Liver (tissue), 3 donors: Measurements from ENCODE around the gene LCMT2.

ENCODE experiments used
- FOXA1 ChIP-seq: IDR thresholded peaks from 2 replicates; pipeline ENCODE4 v1.6.1; 2016; ENCODE audit warnings: antibody characterized with exemption
- FOXA2 ChIP-seq: IDR thresholded peaks from 2 replicates; pipeline ENCODE4 v1.6.1; 2016; ENCODE audit warnings: antibody characterized with exemption
- GABPA ChIP-seq, 2 donors: IDR thresholded peaks in 1 of 2; conservative IDR thresholded peaks in 1 of 2; 2 replicates each; pipeline ENCODE4 v1.6.1; 2016; ENCODE audit warnings: antibody characterized with exemption in 2 of 2, mild to moderate bottlenecking in 1 of 2, moderate library complexity in 1 of 2
- HNF4G ChIP-seq: IDR thresholded peaks from 2 replicates; pipeline ENCODE4 v1.6.1; 2016; ENCODE audit warnings: antibody characterized with exemption
- TAF1 ChIP-seq: conservative IDR thresholded peaks from 2 replicates; pipeline ENCODE4 v1.6.1; 2016; ENCODE audit warnings: antibody characterized with exemption, mild to moderate bottlenecking
- TF ChIP-seq, protein P1 (sequence below): fragments of 150-350 bp; IDR thresholded peaks from 2 replicates; pipeline ENCODE4 v1.5.1; 2017; ENCODE audit warnings: improper control_type of control experiment, low read depth, low read length; ENCODE audit not compliant: missing input control
- TF ChIP-seq, protein P2 (sequence below): IDR thresholded peaks from 2 replicates; pipeline ENCODE4 v1.6.1; 2016; ENCODE audit warnings: antibody characterized with exemption, mild to moderate bottlenecking
- TF ChIP-seq, protein P3 (sequence below): IDR thresholded peaks from 2 replicates; pipeline ENCODE4 v1.6.1; 2016; ENCODE audit warnings: antibody characterized with exemption
- TF ChIP-seq, protein P4 (sequence below): IDR thresholded peaks from 2 replicates; pipeline ENCODE4 v1.6.1; 2016; ENCODE audit warnings: antibody characterized with exemption
- donor health status: healthy.
- donor health status: healthy.

DNA sequence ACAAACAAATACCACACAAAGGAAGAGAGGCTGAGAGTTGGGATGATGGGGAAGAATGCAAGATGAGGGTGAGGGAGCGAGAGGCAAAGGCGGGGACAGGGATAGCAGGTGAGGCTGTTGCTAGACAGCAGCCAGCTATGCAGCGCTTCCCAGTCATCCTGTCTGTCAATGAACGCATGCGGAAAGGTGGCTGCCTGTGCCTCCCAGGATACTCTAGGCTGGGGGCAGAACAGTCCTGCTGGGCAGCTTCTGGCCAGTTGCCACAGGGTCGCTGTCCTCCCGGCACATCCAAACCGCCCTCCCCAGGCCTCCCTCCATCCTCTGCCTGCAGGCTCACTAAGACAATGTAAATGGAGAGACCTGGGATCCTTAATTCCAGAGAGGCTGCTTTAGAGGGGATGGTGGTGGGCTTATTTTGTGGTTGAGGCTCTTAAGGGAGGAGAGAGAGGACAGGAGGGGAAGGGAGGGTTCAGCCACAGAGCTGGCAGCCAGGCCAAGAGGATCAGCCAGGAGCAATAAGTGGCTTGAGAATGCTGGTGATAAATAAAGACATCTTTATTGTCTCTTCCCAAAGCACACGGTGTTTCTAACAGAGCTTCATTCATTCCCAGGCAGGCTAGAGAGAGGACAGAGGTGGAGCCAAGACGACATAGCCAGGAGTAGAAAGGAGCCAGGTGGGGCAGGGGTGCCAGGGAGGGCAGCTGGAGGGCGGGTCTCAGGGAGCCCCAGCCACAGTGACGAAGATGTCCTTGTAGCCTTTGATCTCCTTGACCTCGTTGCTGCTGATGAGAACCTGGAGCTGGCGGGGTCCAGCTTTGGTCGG, 54.4 kb downstream of the LCMT2 start:
- TF ChIP-seq TAF1 (no peak), GABPA (IDR thresholded peaks at IDR 0.05 in 1 of 2, conservative IDR thresholded peaks at IDR 0.05 in 1 of 2) (no peak), FOXA1 (no peak), FOXA2 (no peak), HNF4G (no peak)
- TF ChIP-seq, protein P1, sequence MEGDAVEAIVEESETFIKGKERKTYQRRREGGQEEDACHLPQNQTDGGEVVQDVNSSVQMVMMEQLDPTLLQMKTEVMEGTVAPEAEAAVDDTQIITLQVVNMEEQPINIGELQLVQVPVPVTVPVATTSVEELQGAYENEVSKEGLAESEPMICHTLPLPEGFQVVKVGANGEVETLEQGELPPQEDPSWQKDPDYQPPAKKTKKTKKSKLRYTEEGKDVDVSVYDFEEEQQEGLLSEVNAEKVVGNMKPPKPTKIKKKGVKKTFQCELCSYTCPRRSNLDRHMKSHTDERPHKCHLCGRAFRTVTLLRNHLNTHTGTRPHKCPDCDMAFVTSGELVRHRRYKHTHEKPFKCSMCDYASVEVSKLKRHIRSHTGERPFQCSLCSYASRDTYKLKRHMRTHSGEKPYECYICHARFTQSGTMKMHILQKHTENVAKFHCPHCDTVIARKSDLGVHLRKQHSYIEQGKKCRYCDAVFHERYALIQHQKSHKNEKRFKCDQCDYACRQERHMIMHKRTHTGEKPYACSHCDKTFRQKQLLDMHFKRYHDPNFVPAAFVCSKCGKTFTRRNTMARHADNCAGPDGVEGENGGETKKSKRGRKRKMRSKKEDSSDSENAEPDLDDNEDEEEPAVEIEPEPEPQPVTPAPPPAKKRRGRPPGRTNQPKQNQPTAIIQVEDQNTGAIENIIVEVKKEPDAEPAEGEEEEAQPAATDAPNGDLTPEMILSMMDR = no peak
- TF ChIP-seq, protein P2, sequence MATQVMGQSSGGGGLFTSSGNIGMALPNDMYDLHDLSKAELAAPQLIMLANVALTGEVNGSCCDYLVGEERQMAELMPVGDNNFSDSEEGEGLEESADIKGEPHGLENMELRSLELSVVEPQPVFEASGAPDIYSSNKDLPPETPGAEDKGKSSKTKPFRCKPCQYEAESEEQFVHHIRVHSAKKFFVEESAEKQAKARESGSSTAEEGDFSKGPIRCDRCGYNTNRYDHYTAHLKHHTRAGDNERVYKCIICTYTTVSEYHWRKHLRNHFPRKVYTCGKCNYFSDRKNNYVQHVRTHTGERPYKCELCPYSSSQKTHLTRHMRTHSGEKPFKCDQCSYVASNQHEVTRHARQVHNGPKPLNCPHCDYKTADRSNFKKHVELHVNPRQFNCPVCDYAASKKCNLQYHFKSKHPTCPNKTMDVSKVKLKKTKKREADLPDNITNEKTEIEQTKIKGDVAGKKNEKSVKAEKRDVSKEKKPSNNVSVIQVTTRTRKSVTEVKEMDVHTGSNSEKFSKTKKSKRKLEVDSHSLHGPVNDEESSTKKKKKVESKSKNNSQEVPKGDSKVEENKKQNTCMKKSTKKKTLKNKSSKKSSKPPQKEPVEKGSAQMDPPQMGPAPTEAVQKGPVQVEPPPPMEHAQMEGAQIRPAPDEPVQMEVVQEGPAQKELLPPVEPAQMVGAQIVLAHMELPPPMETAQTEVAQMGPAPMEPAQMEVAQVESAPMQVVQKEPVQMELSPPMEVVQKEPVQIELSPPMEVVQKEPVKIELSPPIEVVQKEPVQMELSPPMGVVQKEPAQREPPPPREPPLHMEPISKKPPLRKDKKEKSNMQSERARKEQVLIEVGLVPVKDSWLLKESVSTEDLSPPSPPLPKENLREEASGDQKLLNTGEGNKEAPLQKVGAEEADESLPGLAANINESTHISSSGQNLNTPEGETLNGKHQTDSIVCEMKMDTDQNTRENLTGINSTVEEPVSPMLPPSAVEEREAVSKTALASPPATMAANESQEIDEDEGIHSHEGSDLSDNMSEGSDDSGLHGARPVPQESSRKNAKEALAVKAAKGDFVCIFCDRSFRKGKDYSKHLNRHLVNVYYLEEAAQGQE = no peak
- TF ChIP-seq, protein P3, sequence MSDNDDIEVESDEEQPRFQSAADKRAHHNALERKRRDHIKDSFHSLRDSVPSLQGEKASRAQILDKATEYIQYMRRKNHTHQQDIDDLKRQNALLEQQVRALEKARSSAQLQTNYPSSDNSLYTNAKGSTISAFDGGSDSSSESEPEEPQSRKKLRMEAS = no peak
- TF ChIP-seq, protein P4, sequence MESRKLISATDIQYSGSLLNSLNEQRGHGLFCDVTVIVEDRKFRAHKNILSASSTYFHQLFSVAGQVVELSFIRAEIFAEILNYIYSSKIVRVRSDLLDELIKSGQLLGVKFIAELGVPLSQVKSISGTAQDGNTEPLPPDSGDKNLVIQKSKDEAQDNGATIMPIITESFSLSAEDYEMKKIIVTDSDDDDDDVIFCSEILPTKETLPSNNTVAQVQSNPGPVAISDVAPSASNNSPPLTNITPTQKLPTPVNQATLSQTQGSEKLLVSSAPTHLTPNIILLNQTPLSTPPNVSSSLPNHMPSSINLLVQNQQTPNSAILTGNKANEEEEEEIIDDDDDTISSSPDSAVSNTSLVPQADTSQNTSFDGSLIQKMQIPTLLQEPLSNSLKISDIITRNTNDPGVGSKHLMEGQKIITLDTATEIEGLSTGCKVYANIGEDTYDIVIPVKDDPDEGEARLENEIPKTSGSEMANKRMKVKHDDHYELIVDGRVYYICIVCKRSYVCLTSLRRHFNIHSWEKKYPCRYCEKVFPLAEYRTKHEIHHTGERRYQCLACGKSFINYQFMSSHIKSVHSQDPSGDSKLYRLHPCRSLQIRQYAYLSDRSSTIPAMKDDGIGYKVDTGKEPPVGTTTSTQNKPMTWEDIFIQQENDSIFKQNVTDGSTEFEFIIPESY = no peak
